PC-3 (cell line): ENCODE data around the gene BSCL2. TPM values are rescaled to one million over a fixed set of nuclear protein-coding genes. Genes with fewer than 3 reads are reported as not detected.

Experiments used
- ATAC-seq: fragments of 200-7000 bp; cut with Tn5 transposase; 2 replicates; pipeline ENCODE4 v1.9.1; 2020; ENCODE audit warnings: mild to moderate bottlenecking, moderate library complexity
- BruUV-seq: library from RNA; stranded (reverse); fragments of 400-500 nt; replicated peaks from 2 replicates; lab custom pipeline; 2021; lab: Mats Ljungman, UMichigan
- CTCF ChIA-PET: fragments of 300-600 bp; sonication (Branson Sonifier 250); formaldehyde crosslinking; loops from one replicate; lab custom pipeline; 2022; ENCODE audit warnings: antibody characterized with exemption; lab: Charles Lee
- POLR2A ChIA-PET: fragments of 300-600 bp; sonication (Branson Sonifier 250); formaldehyde crosslinking; loops from one replicate; lab custom pipeline; 2022; ENCODE audit warnings: antibody characterized with exemption; ENCODE audit not compliant: unreplicated experiment; lab: Charles Lee
- DNase-seq: peaks from one replicate; pipeline ENCODE4 v3.0.0-alpha.2; 2015
- H2AFZ ChIP-seq: fragments of 300-600 bp; sonication (generic); 2 replicates; pipeline ENCODE4 v1.6.0; 2016; ENCODE audit warnings: antibody characterized with exemption, low read length
- H3F3A ChIP-seq: fragments of 300-600 bp; sonication (generic); one replicate; pipeline ENCODE4 v1.6.0; 2017; ENCODE audit warnings: antibody characterized with exemption, low read length, control low read depth, mild to moderate bottlenecking; ENCODE audit not compliant: unreplicated experiment
- H3K27ac ChIP-seq: fragments of 300-600 bp; sonication (generic); 2 replicates; pipeline ENCODE4 v1.5.1; 2016; ENCODE audit warnings: mild to moderate bottlenecking, low read length
- H3K27me3 ChIP-seq: fragments of 300-600 bp; sonication (generic); 2 replicates; pipeline ENCODE4 v1.6.1; 2016; ENCODE audit warnings: low read length, mixed read lengths
- H3K36me3 ChIP-seq: fragments of 300-600 bp; sonication (generic); 2 replicates; pipeline ENCODE4 v1.6.1; 2016; ENCODE audit warnings: low read depth, mixed run types, low read length, mixed read lengths
- H3K4me1 ChIP-seq: fragments of 300-600 bp; sonication (generic); 2 replicates; pipeline ENCODE4 v1.5.1; 2016; ENCODE audit warnings: low read length; ENCODE audit not compliant: insufficient read depth
- H3K4me2 ChIP-seq: fragments of 300-600 bp; sonication (generic); 2 replicates; pipeline ENCODE4 v1.6.0; 2016; ENCODE audit warnings: low read length
- H3K4me3 ChIP-seq: fragments of 300-600 bp; sonication (generic); 2 replicates; pipeline ENCODE4 v1.5.1; 2016; ENCODE audit warnings: mild to moderate bottlenecking, low read length, mixed read lengths
- H3K79me2 ChIP-seq: fragments of 300-600 bp; sonication (generic); 2 replicates; pipeline ENCODE4 v1.6.1; 2017; ENCODE audit warnings: low read length, mixed read lengths
- H3K9ac ChIP-seq: fragments of 300-600 bp; sonication (generic); 2 replicates; pipeline ENCODE4 v1.6.0; 2016; ENCODE audit warnings: mild to moderate bottlenecking, low read length
- H3K9me2 ChIP-seq: fragments of 300-600 bp; sonication (generic); replicated peaks from 2 replicates; pipeline ENCODE4 v1.6.1; 2016; ENCODE audit warnings: mixed run types, low read length, mixed read lengths
- H3K9me3 ChIP-seq: fragments of 300-600 bp; sonication (generic); 2 replicates; pipeline ENCODE4 v1.6.1; 2016; ENCODE audit warnings: low read length, mixed read lengths
- H4K20me1 ChIP-seq: fragments of 300-600 bp; sonication (generic); 2 replicates; pipeline ENCODE4 v1.6.1; 2016; ENCODE audit warnings: low read length, mixed read lengths
- EZH2 ChIP-seq: fragments of 300-600 bp; sonication (generic); IDR thresholded peaks from one replicate; pipeline ENCODE4 v1.6.1; 2017; ENCODE audit warnings: antibody characterized with exemption, mild to moderate bottlenecking, low read length; ENCODE audit not compliant: unreplicated experiment
- EZH2phosphoT487 ChIP-seq: fragments of 300-600 bp; sonication (generic); IDR thresholded peaks from 2 replicates; pipeline ENCODE4 v1.6.1; 2018; ENCODE audit warnings: mild to moderate bottlenecking, antibody characterized with exemption, low read length, borderline replicate concordance
- intact Hi-C: fragments of 100-400 bp; cut with micrococcal nuclease; formaldehyde crosslinking; loops from 2 replicates; pipeline ENCODE4 v1.9.0; 2023
- total RNA-seq: library from RNA; depleted of rRNA; stranded (reverse); fragments of >200 nt; gene quantifications from 2 replicates; pipeline ENCODE4 v1.2.3, GENCODE V29; 2014
- TF ChIP-seq, protein P1 (sequence below): fragments of 300-600 bp; sonication (generic); conservative IDR thresholded peaks from 2 replicates; pipeline ENCODE4 v1.5.1; 2017; ENCODE audit warnings: antibody characterized with exemption, low read depth, mild to moderate bottlenecking, low read length

Gene BSCL2
- total RNA-seq, 1 experiment from 2014 or later = 65.7 TPM

DNA sequence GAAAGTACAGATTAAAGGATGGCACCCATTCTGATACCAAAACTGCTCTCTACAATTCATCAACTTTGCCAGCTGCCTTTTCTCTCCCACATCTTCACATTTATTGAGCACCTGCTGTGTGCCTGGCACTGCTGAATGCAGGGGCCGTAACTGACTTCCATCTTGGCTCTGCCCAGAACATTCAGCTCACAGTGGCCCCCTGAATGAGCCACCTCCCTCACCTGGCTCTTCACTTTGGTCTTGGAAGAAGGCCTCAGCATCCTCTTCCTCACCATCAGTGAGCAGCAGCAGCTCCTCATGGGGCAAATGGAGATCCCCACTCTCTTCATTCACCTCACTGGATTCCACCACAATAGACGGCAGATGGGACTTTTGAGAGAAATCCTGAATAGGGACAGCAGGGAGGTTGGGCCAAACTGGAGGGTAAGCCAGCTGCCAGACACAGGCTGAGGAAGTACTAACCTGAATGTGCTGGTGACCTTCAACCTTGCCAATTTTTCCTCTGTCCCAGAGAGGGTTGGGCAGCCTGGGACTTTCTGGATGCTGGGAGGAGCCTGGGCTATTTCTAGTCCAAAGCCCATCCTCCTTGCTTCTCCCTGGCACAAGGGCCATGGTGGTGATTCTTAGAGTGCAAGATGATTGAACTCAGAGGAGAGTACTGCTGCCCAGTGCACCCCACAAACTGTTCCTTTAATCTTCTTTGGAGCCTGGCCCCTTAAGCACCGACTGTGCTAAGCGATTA is 37.6 kb downstream of the BSCL2 start:
- no peak overlapping the region for H3K9ac ChIP-seq
- H3K9me2 ChIP-seq = no peaks in the 10 kb centered on the region
- peaks cover 14% of the 10 kb centered on the region; the same call in 1 of the 2 replicates for H4K20me1 ChIP-seq
- ATAC-seq = no peak
- peak overlapping the region; percentile 85 for H3K4me2 ChIP-seq
- H3K9me3 ChIP-seq = no peaks in the 10 kb centered on the region
- TF ChIP-seq, protein P1, sequence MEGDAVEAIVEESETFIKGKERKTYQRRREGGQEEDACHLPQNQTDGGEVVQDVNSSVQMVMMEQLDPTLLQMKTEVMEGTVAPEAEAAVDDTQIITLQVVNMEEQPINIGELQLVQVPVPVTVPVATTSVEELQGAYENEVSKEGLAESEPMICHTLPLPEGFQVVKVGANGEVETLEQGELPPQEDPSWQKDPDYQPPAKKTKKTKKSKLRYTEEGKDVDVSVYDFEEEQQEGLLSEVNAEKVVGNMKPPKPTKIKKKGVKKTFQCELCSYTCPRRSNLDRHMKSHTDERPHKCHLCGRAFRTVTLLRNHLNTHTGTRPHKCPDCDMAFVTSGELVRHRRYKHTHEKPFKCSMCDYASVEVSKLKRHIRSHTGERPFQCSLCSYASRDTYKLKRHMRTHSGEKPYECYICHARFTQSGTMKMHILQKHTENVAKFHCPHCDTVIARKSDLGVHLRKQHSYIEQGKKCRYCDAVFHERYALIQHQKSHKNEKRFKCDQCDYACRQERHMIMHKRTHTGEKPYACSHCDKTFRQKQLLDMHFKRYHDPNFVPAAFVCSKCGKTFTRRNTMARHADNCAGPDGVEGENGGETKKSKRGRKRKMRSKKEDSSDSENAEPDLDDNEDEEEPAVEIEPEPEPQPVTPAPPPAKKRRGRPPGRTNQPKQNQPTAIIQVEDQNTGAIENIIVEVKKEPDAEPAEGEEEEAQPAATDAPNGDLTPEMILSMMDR = no peak
- H3K27me3 ChIP-seq = no peaks in the 10 kb centered on the region
- peaks cover 13% of the 10 kb centered on the region for H3F3A ChIP-seq
- peaks cover 86% of the 10 kb centered on the region for H3K79me2 ChIP-seq
- ChIA-PET POLR2A (interaction anchor here (0.6 to 0.7 kb wide), 2 partner anchors 20 to 101 kb away, joined by 3 to 4 read pairs; partner anchors contain the start of gene TAF6L), CTCF (no interaction called here)
- peak; percentile 42 for DNase-seq
- H2AFZ ChIP-seq = no peak overlapping the region
- H3K36me3 ChIP-seq = peaks cover 12% of the 10 kb centered on the region
- no TSS peak for BruUV-seq
- H3K27ac ChIP-seq = no peak overlapping the region
- peak overlapping the region; percentile 92 for H3K4me3 ChIP-seq
- peaks cover 45% of the 10 kb centered on the region for H3K4me1 ChIP-seq
- intact Hi-C loops = loop anchor here (5.0 kb wide), 1 partner anchor 67 kb away; the partner anchor contains the start of gene MTA2

DNA sequence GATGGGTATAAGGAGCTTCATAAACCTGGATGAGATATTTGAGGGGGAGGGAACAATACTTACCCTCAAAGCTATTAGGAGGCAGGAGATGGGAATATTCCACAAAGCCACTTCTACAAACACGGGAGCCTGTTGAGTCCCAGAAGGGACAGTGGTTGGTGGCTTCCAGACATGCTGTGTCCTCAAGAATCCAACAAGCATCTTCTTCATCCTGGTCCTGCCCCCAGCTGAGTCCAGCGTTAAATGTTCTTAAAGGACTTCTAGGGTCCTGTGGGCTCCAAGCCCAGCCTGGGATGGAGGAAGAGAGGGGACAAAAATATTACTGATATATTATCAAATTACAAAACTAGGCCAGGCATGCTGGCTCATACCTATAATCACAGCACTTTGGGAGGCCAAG is 39.8 kb downstream of the BSCL2 start:
- Histone ChIP-seq H3F3A (peaks cover 13% of the 10 kb centered on the region), H3K27ac (no peak overlapping the region), H3K4me2 (peak overlapping the region; percentile 93), H3K36me3 (peaks cover 16% of the 10 kb centered on the region), H3K9ac (no peak overlapping the region), H3K4me1 (peaks cover 35% of the 10 kb centered on the region), H3K4me3 (peak overlapping the region; percentile 98; the same call in 1 of the 2 replicates), H3K79me2 (peaks cover 82% of the 10 kb centered on the region), H3K9me2 (no peaks in the 10 kb centered on the region), H2AFZ (no peak overlapping the region), H3K9me3 (no peaks in the 10 kb centered on the region), H4K20me1 (peaks cover 14% of the 10 kb centered on the region; the same call in 1 of the 2 replicates), H3K27me3 (no peaks in the 10 kb centered on the region)
- ChIA-PET CTCF (no interaction called here), POLR2A (no interaction called here)
- intact Hi-C loops = no loop called here
- no TSS peak for BruUV-seq
- TF ChIP-seq EZH2phosphoT487 = no peak
- TF ChIP-seq EZH2 = no peak
- TF ChIP-seq, protein P1 = no peak
- ATAC-seq (no peak), DNase-seq (no peak)
